ENCODE results near the gene AKR1C1.
A peak's percentile ranks its signal among the peaks of the same experiment; 100 is the strongest.
"Not testable (repeated sequence)": the region's sequence is repeated elsewhere in the genome, so short reads cannot be mapped to it uniquely, and the experiment has no call there.

AKR1C1 gene

DNA sequence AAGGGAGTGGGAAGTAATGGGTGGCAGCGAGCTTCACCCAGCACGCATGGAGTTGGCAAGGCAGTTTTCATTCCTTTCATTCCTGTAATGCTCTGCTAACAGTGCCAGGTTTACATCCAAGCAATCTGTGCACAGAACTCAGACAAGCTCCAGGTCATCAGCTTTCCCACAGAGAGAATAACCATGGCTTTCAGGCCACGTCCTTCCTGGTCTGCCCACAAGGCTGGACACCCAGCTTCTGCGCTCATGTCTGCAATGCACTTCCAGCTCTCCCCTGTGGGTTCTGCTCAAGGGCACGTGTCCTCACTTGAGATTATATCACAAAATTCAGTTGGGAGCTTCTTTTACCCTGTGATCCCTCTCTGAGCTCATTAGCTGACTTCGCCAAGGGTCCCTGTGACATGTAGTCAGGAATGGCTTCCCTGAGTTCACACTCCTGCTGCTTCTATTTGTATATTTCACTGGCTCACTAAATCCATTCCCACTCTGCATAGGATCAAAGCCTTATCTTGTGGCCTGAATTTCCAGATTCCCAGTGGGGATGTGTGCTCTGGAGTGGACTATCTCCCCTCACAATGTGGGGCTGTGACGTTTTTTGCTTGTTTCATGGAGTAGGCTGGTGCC lies 21.9 kb downstream of the AKR1C1 start:
- intact Hi-C loops (cut with micrococcal nuclease): no loop called here
- H3K36me3 Mint-ChIP-seq (ENCODE audit: low read depth): no peaks in the 10 kb centered on the region

DNA sequence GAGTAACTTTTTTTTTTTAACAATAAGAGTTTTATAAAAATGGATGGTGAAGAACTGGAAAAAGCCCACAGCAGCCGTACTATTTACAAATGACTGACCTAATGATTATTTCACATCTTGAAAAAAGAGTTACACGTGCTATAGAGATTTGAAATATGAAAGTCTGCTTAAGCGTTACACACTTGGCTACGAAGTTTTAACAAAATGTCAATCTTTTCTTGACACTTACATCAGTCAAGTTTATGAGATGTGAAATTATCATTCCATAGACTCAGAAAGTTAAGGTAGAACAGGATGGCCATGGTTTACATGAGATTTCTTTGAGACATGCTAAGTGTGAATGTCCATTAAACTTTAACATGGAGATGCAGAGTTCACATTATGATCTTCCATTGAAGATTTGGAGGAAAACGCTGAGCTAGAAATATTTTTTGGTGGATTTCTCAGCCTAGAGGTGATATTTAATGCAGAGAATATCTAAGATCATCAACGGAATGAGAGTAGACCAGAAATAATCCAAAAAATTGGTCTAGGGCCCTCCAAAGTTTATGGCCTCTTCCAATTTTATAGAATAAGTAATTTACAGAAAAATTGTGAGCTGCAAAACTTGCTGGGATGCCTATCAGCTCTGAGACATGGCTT lies 24.9 kb downstream of the AKR1C1 start:
- H3K27ac Mint-ChIP-seq; H3K4me3 Mint-ChIP-seq; H3K4me1 Mint-ChIP-seq (ENCODE audit: low read depth): not testable (repeated sequence)

More for the DNA sequence above, 21.9 kb downstream of the AKR1C1 start:
- Mint-ChIP-seq H3K27ac (no peak overlapping the region), H3K9me3 (no peaks in the 10 kb centered on the region), H3K4me1 (ENCODE audit: low read depth) (no peaks in the 10 kb centered on the region), H3K27me3 (no peaks in the 10 kb centered on the region), H3K4me3 (no peak overlapping the region)

DNA sequence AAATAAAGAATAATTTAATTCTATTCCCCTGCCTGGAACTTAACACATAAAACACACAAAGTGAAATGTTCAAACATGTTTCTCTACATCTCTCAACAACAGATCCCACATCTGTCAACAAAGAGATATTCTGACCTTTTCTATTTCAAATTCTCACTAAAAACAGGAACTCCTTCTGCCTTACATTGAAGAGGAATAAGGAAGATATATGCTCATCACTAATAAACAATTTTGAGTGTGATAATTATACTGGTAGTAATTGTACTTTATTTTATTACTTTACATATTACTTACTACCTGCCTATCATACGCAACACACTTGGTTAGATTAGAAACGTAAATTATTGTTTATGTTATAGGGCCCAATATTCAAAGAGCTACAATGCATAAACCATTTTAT lies 27.0 kb downstream of the AKR1C1 start:
- Mint-ChIP-seq H3K4me1 (ENCODE audit: low read depth) (no peaks in the 10 kb centered on the region), H3K4me3 (no peak overlapping the region), H3K27me3 (no peaks in the 10 kb centered on the region), H3K9me3 (no peaks in the 10 kb centered on the region), H3K36me3 (ENCODE audit: low read depth) (no peaks in the 10 kb centered on the region), H3K27ac (no peak overlapping the region)
- intact Hi-C loops (cut with micrococcal nuclease): no loop called here

More for the DNA sequence above, 24.9 kb downstream of the AKR1C1 start:
- H3K27me3 Mint-ChIP-seq; H3K36me3 Mint-ChIP-seq (ENCODE audit: low read depth); intact Hi-C loops (cut with micrococcal nuclease); H3K9me3 Mint-ChIP-seq: not testable (repeated sequence)

DNA sequence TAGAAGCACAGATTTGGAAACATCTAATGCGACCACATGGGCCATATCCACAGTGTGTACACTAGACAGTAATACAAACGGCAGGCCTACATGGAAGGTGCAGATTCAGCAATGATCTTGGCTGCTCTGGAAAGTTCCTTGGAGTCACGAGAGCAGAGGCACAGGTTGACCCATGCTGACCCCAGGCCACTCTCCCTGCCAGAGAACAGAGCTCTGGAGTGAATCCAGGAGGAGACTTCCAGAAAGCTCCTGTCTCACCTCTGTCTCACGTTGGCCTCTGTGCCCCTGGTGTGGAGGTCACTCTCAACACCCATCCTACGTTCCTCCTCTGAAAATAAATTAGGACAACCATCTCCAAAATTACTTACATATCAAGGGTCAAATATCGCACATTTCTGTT lies 28.2 kb downstream of the AKR1C1 start:
- intact Hi-C loops (cut with micrococcal nuclease); H3K4me1 Mint-ChIP-seq (ENCODE audit: low read depth); H3K27ac Mint-ChIP-seq; H3K4me3 Mint-ChIP-seq; H3K9me3 Mint-ChIP-seq; H3K27me3 Mint-ChIP-seq; H3K36me3 Mint-ChIP-seq (ENCODE audit: low read depth): not testable (repeated sequence)

DNA sequence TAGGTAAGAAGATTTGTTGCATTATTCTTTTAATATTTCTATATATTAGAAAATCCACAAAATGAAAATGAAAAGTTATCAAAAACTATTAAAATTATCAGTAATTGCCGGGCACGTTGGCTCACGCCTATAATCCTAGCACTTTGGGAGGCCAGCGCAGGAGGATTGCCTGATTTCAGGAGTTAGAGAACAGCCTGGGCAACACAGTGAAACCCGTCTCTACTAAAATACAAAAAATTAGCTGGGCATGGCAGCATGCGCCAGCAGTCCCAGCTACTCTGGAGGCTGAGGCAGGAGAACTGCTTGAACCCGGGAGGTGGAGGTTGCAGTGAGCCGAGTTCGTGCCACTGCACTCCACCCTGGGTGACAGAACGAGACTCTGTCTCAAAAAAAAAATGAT lies 29.3 kb downstream of the AKR1C1 start:
- intact Hi-C loops (cut with micrococcal nuclease); H3K9me3 Mint-ChIP-seq; H3K27ac Mint-ChIP-seq; H3K27me3 Mint-ChIP-seq; H3K4me1 Mint-ChIP-seq (ENCODE audit: low read depth); H3K4me3 Mint-ChIP-seq; H3K36me3 Mint-ChIP-seq (ENCODE audit: low read depth): not testable (repeated sequence)

DNA sequence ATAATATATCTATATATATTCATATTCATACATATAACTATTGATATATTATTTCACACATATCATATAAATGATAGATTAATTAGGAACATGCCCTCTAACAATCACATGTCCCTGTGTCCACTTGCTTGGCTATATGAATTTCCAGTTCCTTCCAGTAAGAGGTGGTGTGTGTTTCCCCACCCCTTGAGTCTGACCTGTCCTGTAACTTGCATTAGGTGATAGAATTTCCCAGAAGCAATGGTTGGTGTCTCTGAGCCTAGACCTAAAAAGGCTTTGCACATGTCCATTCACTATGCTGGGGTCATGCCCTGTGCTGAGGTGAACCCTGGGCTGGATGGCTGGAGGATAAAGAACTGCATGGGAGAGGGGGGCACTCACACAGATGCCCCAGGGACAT lies 31.0 kb downstream of the AKR1C1 start:
- H3K27ac Mint-ChIP-seq; H3K4me3 Mint-ChIP-seq; H3K4me1 Mint-ChIP-seq (ENCODE audit: low read depth); H3K36me3 Mint-ChIP-seq (ENCODE audit: low read depth); H3K27me3 Mint-ChIP-seq; H3K9me3 Mint-ChIP-seq; intact Hi-C loops (cut with micrococcal nuclease): not testable (repeated sequence)

DNA sequence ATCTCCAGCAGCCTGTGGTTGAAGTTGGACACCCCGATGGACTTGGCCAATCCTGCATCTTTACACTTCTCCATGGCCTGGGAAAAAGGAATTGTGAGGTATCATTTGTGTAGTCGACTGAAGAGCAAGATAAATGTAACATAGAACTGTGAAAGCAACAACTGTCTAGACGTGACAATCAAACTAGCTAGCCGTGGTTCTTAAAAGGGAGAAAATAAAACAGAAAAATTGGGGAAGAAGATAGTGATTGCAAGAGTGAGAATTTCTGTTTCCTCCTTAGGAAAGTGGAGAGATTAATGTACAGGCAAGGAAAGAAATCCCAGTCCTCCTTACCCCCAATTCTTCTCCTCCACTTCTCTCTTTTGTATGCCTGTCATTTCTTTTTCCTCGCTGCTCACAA lies 35.5 kb downstream of the AKR1C1 start:
- intact Hi-C loops (cut with micrococcal nuclease): no loop called here
- Mint-ChIP-seq H3K4me1 (ENCODE audit: low read depth) (no peaks in the 10 kb centered on the region), H3K4me3 (no peak overlapping the region), H3K36me3 (ENCODE audit: low read depth) (no peaks in the 10 kb centered on the region), H3K9me3 (no peaks in the 10 kb centered on the region), H3K27me3 (no peaks in the 10 kb centered on the region), H3K27ac (no peak overlapping the region)

DNA sequence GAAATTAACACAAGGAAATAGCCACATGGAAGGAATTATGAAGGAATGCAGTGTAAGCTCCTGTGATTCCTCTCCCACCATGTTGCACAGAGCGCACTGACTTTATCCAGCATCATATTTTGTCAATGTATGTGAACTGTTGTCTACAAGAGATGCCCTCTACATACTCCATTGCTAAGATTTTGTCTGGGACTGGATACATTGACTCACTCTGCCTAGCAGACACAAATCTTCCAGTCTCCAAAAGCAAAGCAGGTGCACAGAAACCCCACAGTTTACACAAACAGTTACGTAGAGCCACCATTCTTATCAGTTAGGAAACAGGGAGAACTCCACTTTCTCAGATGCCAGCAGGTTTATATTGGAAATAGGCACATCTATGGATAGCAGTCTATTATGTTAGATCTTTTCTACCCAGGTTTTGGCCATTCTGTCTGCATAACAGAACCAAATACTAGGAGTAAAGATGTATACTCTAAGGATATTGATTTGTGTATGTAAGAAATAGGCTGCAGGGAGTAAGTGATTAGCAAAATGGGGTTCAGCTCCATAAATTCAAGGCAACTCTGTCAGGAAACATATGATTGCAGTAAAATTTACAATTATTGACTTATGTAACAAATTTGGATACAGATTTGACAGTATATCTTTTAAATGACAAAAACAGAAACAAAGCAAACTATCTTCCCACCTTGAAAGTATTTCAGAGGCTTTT lies 39.0 kb downstream of the AKR1C1 start:
- no peaks in the 10 kb centered on the region for H3K9me3 Mint-ChIP-seq
- intact Hi-C loops (cut with micrococcal nuclease): no loop called here
- no peaks in the 10 kb centered on the region for H3K27me3 Mint-ChIP-seq
- H3K4me3 Mint-ChIP-seq: no peak overlapping the region
- H3K4me1 Mint-ChIP-seq (ENCODE audit: low read depth): no peaks in the 10 kb centered on the region
- no peak overlapping the region for H3K27ac Mint-ChIP-seq
- H3K36me3 Mint-ChIP-seq (ENCODE audit: low read depth): no peaks in the 10 kb centered on the region

DNA sequence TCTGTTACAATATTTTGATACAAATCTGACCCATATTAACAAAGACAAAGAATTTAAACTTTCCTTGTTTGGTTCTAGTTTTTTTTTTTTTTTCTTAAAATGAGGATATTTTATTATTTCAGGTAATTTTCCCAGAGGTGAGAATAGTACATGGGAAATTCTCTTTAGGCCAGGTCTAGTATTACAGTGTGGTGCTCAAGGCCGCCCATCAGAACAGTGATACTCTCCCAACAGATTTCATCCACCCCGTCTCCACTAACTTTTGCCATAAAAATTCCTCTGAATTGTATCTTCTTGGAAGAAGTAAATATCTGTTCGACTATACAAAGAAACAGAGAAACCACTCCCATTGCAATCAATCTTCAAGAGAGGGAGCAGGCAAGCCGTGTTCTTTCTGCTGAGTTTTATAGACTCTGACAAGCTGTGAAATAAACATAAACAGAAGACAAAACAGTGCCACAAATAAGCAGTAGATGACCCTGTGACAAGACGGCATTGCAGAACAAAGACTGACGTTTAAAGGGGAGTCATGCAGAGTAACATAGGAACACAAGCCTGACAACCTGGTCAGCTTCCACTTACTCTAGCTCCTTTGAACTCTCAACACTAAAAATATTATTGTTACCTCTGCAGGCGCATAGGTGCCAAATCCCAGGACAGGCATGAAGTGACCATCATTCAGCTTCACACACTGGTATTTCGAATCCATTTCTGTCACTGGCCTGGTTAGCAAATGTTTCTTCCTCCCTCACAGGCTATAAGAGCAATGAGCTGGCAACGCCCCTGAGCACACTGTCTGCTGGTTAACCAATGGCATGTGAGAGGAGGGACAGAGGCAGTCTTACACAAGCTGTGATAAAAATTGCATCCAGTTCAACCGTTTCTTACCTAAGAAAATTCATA lies 40.2 kb downstream of the AKR1C1 start, which contains the start of gene AKR1C2:
Gene AKR1C2, minus strand, starts transcription at position 731 of the 903 bp plus-strand sequence. Its CDS starts 22 bp downstream, at position 709.
- intact Hi-C loops (cut with micrococcal nuclease); H3K4me1 Mint-ChIP-seq (ENCODE audit: low read depth); H3K27me3 Mint-ChIP-seq; H3K27ac Mint-ChIP-seq; H3K4me3 Mint-ChIP-seq; H3K9me3 Mint-ChIP-seq; H3K36me3 Mint-ChIP-seq (ENCODE audit: low read depth): not testable (repeated sequence)

DNA sequence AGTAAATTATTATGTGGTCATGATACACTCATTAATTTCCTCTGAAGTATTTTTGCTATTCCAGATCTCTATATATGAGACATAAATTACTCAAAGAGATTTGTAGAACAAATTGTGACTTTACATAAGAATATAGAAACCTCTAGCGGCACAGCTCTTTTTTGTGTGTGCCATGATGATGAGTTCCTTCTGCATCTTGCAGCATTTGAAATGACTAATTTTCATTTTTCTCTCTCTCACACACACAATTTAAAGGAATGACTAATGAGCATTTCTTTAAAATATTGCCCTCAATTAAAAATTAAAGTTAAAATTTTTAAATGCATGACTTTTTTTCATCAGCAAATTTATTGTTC lies 40.8 kb downstream of the AKR1C1 start:
- H3K36me3 Mint-ChIP-seq (ENCODE audit: low read depth); H3K9me3 Mint-ChIP-seq; H3K27me3 Mint-ChIP-seq; H3K4me3 Mint-ChIP-seq; H3K27ac Mint-ChIP-seq; intact Hi-C loops (cut with micrococcal nuclease): not testable (repeated sequence)
- peaks cover 14% of the 10 kb centered on the region for H3K4me1 Mint-ChIP-seq (ENCODE audit: low read depth)

DNA sequence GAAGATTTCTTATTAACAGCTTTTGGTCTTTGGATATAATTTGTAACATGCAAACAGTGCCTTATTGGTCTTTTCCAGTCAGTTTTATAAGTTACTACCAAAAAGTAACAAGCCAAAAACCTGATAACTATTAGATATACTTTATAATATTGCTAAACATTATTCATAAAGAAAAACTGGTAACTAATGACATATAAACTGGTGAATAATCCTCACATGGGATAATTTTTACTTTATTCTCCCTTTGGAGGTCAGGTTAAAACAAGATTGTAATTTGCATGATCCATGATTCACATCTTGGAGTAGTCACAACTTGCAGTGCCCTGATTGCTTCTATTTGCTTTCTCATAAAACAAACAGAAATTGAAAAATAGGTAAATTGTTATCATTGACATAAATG lies 41.3 kb downstream of the AKR1C1 start:
- H3K36me3 Mint-ChIP-seq (ENCODE audit: low read depth); intact Hi-C loops (cut with micrococcal nuclease); H3K4me3 Mint-ChIP-seq; H3K27ac Mint-ChIP-seq; H3K9me3 Mint-ChIP-seq; H3K27me3 Mint-ChIP-seq: not testable (repeated sequence)
- peaks cover 15% of the 10 kb centered on the region for H3K4me1 Mint-ChIP-seq (ENCODE audit: low read depth)

DNA sequence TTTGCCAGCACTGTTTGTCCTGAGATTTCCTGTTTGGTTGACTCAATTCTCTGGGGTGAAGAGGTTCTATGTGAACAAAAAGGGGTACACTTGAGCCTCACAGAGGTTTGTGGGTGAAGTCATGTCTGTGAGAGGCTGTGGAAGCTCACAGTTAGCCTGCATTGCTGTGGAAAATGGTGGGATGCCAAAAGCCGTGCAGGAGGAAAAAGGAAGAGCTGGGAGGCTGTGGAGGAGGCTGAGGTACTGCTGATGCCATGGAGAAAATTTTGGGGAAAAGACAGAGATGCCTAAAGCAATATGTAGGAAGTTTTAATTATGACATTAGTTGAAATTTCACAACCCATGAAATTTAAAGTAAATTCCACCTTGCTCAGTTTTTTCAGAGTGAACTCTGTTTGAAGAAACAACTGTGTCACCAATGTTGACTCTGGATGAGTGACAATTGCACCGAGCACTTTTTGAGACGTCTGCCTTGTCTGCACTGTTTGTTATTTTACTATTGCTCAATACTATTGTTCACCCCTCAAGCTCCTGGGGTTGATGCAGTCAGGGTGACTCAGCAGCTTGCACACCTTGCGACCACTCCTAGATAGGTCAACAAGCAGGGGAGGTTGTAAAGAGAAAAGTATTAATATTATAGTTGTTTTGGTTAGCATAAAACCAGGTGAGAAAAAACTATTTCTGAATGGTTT lies 45.8 kb downstream of the AKR1C1 start:
- H3K36me3 Mint-ChIP-seq (ENCODE audit: low read depth); H3K9me3 Mint-ChIP-seq; intact Hi-C loops (cut with micrococcal nuclease); H3K4me3 Mint-ChIP-seq; H3K27me3 Mint-ChIP-seq: not testable (repeated sequence)
- Mint-ChIP-seq H3K27ac (peak overlapping the region; percentile 41), H3K4me1 (ENCODE audit: low read depth) (peaks cover 20% of the 10 kb centered on the region)

DNA sequence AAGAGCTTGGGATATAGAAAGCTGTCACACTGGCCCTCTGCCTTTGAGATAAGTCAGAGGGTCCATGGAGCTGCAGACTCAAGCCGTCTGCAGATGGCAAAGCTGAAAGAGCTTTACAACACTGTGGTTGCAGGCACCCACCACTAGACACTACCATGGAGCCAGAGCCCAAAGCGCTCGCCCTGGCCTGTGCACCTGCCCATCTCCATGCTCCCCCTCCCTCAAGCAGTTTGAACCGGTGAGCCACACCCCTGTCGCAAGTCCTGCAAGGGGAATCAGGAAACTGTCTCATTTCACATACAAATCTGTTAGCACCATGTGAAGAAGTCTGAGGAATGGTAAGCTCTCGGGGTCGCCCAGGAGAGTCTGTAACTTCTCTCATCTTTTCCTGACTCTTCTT lies 46.8 kb downstream of the AKR1C1 start:
- H3K27me3 Mint-ChIP-seq; H3K27ac Mint-ChIP-seq; intact Hi-C loops (cut with micrococcal nuclease); H3K4me3 Mint-ChIP-seq; H3K36me3 Mint-ChIP-seq (ENCODE audit: low read depth); H3K9me3 Mint-ChIP-seq: not testable (repeated sequence)
- peaks cover 20% of the 10 kb centered on the region for H3K4me1 Mint-ChIP-seq (ENCODE audit: low read depth)

Data from dendritic cell treated with granulocyte-macrophage colony-stimulating factor and Interleukin-4, amounts not matched to agents 40 ng/mL and 50 ng/mL, for 4 days (primary cell).